HepG2 (cell line): ENCODE measurements around the gene SEMA3F. TPM values are rescaled to one million over a fixed set of nuclear protein-coding genes. Genes with fewer than 3 reads are reported as not detected.

Source experiments
- BCL3 ChIP-seq: sonication (generic); formaldehyde crosslinking; IDR thresholded peaks from 2 replicates; pipeline ENCODE4 v1.5.1; 2020; ENCODE audit warnings: mild to moderate bottlenecking, missing genetic modification reagents, moderate library complexity
- CHCHD3 ChIP-seq: sonication (generic); formaldehyde crosslinking; IDR thresholded peaks from 2 replicates; pipeline ENCODE4 v1.8.0; 2022; ENCODE audit warnings: mild to moderate bottlenecking, missing genetic modification reagents, moderate library complexity
- ELF3 ChIP-seq: IDR thresholded peaks from 2 replicates; pipeline ENCODE4 v1.6.1; 2016; ENCODE audit warnings: missing genetic modification reagents, missing compliant biosample characterization
- ETV6 ChIP-seq: sonication (generic); formaldehyde crosslinking; conservative IDR thresholded peaks from 2 replicates; pipeline ENCODE4 v1.4.0; 2020; ENCODE audit warnings: missing genetic modification reagents
- FOXA1 ChIP-seq, 2 experiments: fragments of 450-650 bp in 1 of 2; sonication (generic) in 1 of 2; formaldehyde crosslinking in 1 of 2; IDR thresholded peaks; 2 replicates each; pipeline versions ENCODE4 v1.4.0 to v1.6.1; 2016 to 2020; ENCODE audit warnings: missing genetic modification reagents in 1 of 2
- FOXM1 ChIP-seq: sonication (generic); formaldehyde crosslinking; IDR thresholded peaks from 2 replicates; pipeline ENCODE4 v1.5.0; 2020; ENCODE audit warnings: missing genetic modification reagents
- GMEB1 ChIP-seq: sonication (generic); formaldehyde crosslinking; IDR thresholded peaks from 2 replicates; pipeline ENCODE4 v1.5.1; 2020; ENCODE audit warnings: missing genetic modification reagents, mild to moderate bottlenecking, borderline replicate concordance
- JARID2 ChIP-seq: sonication (generic); formaldehyde crosslinking; IDR thresholded peaks from 2 replicates; pipeline ENCODE4 v1.8.1; 2023; ENCODE audit warnings: missing genetic modification reagents, inconsistent platforms; ENCODE audit not compliant: insufficient replicate concordance
- MTF1 ChIP-seq: sonication (generic); formaldehyde crosslinking; IDR thresholded peaks from 2 replicates; pipeline ENCODE4 v1.5.0; 2020; ENCODE audit warnings: missing genetic modification reagents
- NR2F1 ChIP-seq, 2 experiments: fragments of 450-650 bp in 1 of 2; formaldehyde crosslinking in 1 of 2; IDR thresholded peaks; 2 replicates each; pipeline versions ENCODE4 v1.5.0 to v1.6.1; 2016 to 2020; ENCODE audit warnings: mild to moderate bottlenecking in 1 of 2, missing compliant biosample characterization in 1 of 2, missing genetic modification reagents in 1 of 2, moderate library complexity in 1 of 2
- RCOR2 ChIP-seq: IDR thresholded peaks from 2 replicates; pipeline ENCODE4 v1.6.1; 2016; ENCODE audit warnings: missing biosample characterization, missing genetic modification reagents
- SALL1 ChIP-seq: sonication (generic); formaldehyde crosslinking; IDR thresholded peaks from 2 replicates; pipeline ENCODE4 v1.8.0; 2022; ENCODE audit warnings: mild to moderate bottlenecking, missing genetic modification reagents
- STAT6 ChIP-seq: sonication (generic); formaldehyde crosslinking; IDR thresholded peaks from 2 replicates; pipeline ENCODE4 v1.4.0; 2020; ENCODE audit warnings: missing genetic modification reagents, mild to moderate bottlenecking, borderline replicate concordance
- TSC22D2 ChIP-seq: sonication (generic); formaldehyde crosslinking; IDR thresholded peaks from 2 replicates; pipeline ENCODE4 v1.5.1; 2020; ENCODE audit warnings: missing genetic modification reagents, mild to moderate bottlenecking, borderline replicate concordance
- ZBTB7A ChIP-seq: sonication (generic); formaldehyde crosslinking; IDR thresholded peaks from 2 replicates; pipeline ENCODE4 v1.8.0; 2022; ENCODE audit warnings: mild to moderate bottlenecking, missing genetic modification reagents
- ZNF260 ChIP-seq: sonication (generic); formaldehyde crosslinking; IDR thresholded peaks from 2 replicates; pipeline ENCODE4 v1.4.0; 2020; ENCODE audit warnings: missing genetic modification reagents, low read depth, mild to moderate bottlenecking, borderline replicate concordance
- ZNF567 ChIP-seq: sonication (generic); formaldehyde crosslinking; IDR thresholded peaks from 2 replicates; pipeline ENCODE4 v1.8.1; 2023; ENCODE audit warnings: mild to moderate bottlenecking, missing genetic modification reagents, borderline replicate concordance
- ZNF597 ChIP-seq: sonication (generic); formaldehyde crosslinking; IDR thresholded peaks from 2 replicates; pipeline ENCODE4 v1.5.0; 2020; ENCODE audit warnings: missing genetic modification reagents
- ZNF709 ChIP-seq: sonication (generic); formaldehyde crosslinking; IDR thresholded peaks from 2 replicates; pipeline ENCODE4 v1.5.0; 2020; ENCODE audit warnings: mild to moderate bottlenecking, missing genetic modification reagents
- ZNF776 ChIP-seq: sonication (generic); formaldehyde crosslinking; IDR thresholded peaks from 2 replicates; pipeline ENCODE4 v1.4.0; 2020; ENCODE audit warnings: mild to moderate bottlenecking, missing genetic modification reagents
- ZNF800 ChIP-seq: sonication (generic); formaldehyde crosslinking; IDR thresholded peaks from 2 replicates; pipeline ENCODE4 v1.4.0; 2020; ENCODE audit warnings: missing genetic modification reagents
- polyA plus RNA-seq, 8 experiments: library from polyadenylated mRNA; depleted of rRNA in 3 of 8; stranded (reverse) in 7 of 8; unstranded in 1 of 8; fragments of >200 nt; fragmentation: Illumina TruSeq in 4 of 8; extraction: Trizol in 4 of 8; gene quantifications; 2 replicates each; pipeline versions ENCODE4 v1.2.1 to v1.2.3, GENCODE V29; 2011 to 2016; ENCODE audit warnings: low read depth in 4 of 8, missing spikeins in 1 of 8, mixed read lengths in 1 of 8; ENCODE audit not compliant: insufficient read depth in 1 of 8
- total RNA-seq, 5 experiments: library from RNA; depleted of rRNA; stranded (reverse); fragments of >200 nt; fragmentation: Illumina TruSeq; extraction: Trizol; gene quantifications; 2 replicates each; pipeline ENCODE4 v1.2.3, GENCODE V29; 2016; ENCODE audit warnings: low read depth in 1 of 5

The SEMA3F gene
- total and polyA plus RNA-seq, 2 of the 13 experiments (the other 11 are each of a cell fraction or from before 2014, with no cell fraction given) = 7.6 to 17.2 TPM

- 0 out of 2 replicates have a peak, but pooled peaks have one; percentile 74 for TF ChIP-seq ZBTB7A
- TF ChIP-seq CHCHD3 (CRISPR knock-in tag) = 0 out of 2 replicates have a peak, but pooled peaks have one; percentile 48
- no peak for TF ChIP-seq ZNF567 (CRISPR knock-in tag)
- TF ChIP-seq BCL3 (CRISPR knock-in tag) = no peak
- peak; percentile 21; the same call in 1 of the 2 replicates for TF ChIP-seq ZNF709 (CRISPR knock-in tag)
- TF ChIP-seq ZNF800 = no peak
- no peak for TF ChIP-seq RCOR2 (CRISPR knock-in tag)
- TF ChIP-seq GMEB1 (CRISPR knock-in tag) = no peak
- TF ChIP-seq ETV6 (CRISPR knock-in tag) = no peak
- TF ChIP-seq JARID2 (CRISPR knock-in tag) = no peak
- no peak for TF ChIP-seq ELF3 (CRISPR knock-in tag)
- TF ChIP-seq MTF1 = no peak
- TF ChIP-seq TSC22D2 (CRISPR knock-in tag) = no peak
- TF ChIP-seq STAT6 (CRISPR knock-in tag) = no peak
- no peak for TF ChIP-seq ZNF597 (CRISPR knock-in tag)
- no peak for TF ChIP-seq ZNF776 (CRISPR knock-in tag)
- TF ChIP-seq ZNF260 (CRISPR knock-in tag) = 0 out of 2 replicates have a peak, but pooled peaks have one; percentile 68
- no peak for TF ChIP-seq SALL1
- TF ChIP-seq FOXM1 (CRISPR knock-in tag) = no peak
- no peak for TF ChIP-seq FOXA1 (IDR thresholded peaks at IDR 0.05)
- TF ChIP-seq FOXA1 (CRISPR knock-in tag; IDR thresholded peaks at IDR 0.05) = no peak
- TF ChIP-seq NR2F1 (CRISPR knock-in tag; IDR thresholded peaks at IDR 0.05) = no peak
These were observed 55.0 kb downstream of the SEMA3F start (continued) for GRCh38 chr3:50210176-50210509.
